ENCODE measurements around the gene LMF2.

DNA sequence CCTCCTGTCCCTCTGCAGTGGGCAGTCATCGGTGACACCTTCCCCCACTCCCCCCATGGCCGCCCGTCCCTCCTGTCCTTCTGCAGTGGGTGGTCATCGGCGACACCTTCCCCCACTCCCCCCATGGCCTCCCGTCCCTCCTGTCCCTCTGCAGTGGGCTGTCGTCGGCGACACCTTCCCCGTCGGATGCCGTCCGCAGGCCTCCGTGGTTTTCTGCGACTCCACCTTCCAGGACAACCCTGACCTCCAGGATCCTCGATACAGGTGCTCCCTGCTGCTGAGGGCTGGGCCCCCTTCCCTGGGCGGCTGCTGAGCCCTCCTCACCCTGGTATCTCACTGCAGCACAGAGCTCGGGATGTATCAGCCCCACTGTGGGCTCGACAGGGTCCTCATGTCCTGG, 18.6 kb downstream of the LMF2 start:
- no peak for TF ChIP-seq CTCF (IDR thresholded peaks at IDR 0.05)
- TF ChIP-seq POLR2AphosphoS5 (IDR thresholded peaks at IDR 0.05; ENCODE audit: insufficient read depth in 1 of 2, low read depth in 1 of 2): no peak
- no peak for TF ChIP-seq POLR2A (IDR thresholded peaks at IDR 0.05)
